Mesenchymal stem cell (in vitro differentiated cells and primary cell): ENCODE results near the gene ANO6.
"Not testable (repeated sequence)": the region's sequence is repeated elsewhere in the genome, so short reads cannot be mapped to it uniquely, and the experiment has no call there.

ENCODE experiments used
- DNase-seq: peaks from one replicate; pipeline ENCODE4 v3.0.0-alpha.2; 2013
- H2AFZ ChIP-seq: one replicate; pipeline ENCODE4 v1.6.1; 2013; ENCODE audit warnings: low read depth, mild to moderate bottlenecking, control low read depth, inconsistent platforms, low read length, moderate library complexity
- H2AK5ac ChIP-seq: 2 replicates; pipeline ENCODE4 v1.6.1; 2013; ENCODE audit warnings: low read length, moderate library complexity, mild to moderate bottlenecking, inconsistent platforms; ENCODE audit not compliant: severe bottlenecking
- H2BK120ac ChIP-seq: one replicate; pipeline ENCODE4 v1.6.1; 2013; ENCODE audit warnings: low read depth, mild to moderate bottlenecking, inconsistent platforms, low read length, moderate library complexity
- H2BK12ac ChIP-seq, 2 experiments: one replicate each; pipeline ENCODE4 v1.6.1; 2013; ENCODE audit warnings: inconsistent platforms in 2 of 2, low read length in 2 of 2, mild to moderate bottlenecking in 2 of 2, moderate library complexity in 2 of 2, control low read depth in 1 of 2
- H2BK15ac ChIP-seq: one replicate; pipeline ENCODE4 v1.6.1; 2013; ENCODE audit warnings: mild to moderate bottlenecking, low read depth, inconsistent platforms; ENCODE audit not compliant: poor library complexity, severe bottlenecking
- H2BK5ac ChIP-seq: 2 replicates; pipeline ENCODE4 v1.6.1; 2013; ENCODE audit warnings: low read depth, mild to moderate bottlenecking, low read length, control low read depth, inconsistent platforms; ENCODE audit not compliant: poor library complexity, severe bottlenecking
- H3K14ac ChIP-seq, 2 experiments: one replicate each; pipeline ENCODE4 v1.6.1; 2013; ENCODE audit warnings: inconsistent platforms in 2 of 2, low read length in 2 of 2, control low read depth in 1 of 2, mild to moderate bottlenecking in 1 of 2, moderate library complexity in 1 of 2
- H3K18ac ChIP-seq, 2 experiments: one replicate each; pipeline ENCODE4 v1.6.1; 2013; ENCODE audit warnings: inconsistent platforms in 2 of 2, low read length in 2 of 2, control low read depth in 1 of 2, low read depth in 1 of 2, mild to moderate bottlenecking in 1 of 2
- H3K23ac ChIP-seq, 2 experiments: one replicate each; pipeline ENCODE4 v1.6.1; 2013; ENCODE audit warnings: inconsistent platforms in 2 of 2, low read length in 2 of 2, mild to moderate bottlenecking in 2 of 2, moderate library complexity in 2 of 2, control low read depth in 1 of 2
- H3K27ac ChIP-seq: 2 replicates; pipeline ENCODE4 v1.5.1; 2013; ENCODE audit warnings: mild to moderate bottlenecking, moderate library complexity, low read length, control low read depth, inconsistent platforms; ENCODE audit not compliant: poor library complexity, severe bottlenecking
- H3K27me3 ChIP-seq, 2 experiments: 2 replicates each; pipeline versions ENCODE4 v1.6.1 to v1.7.0; 2013; ENCODE audit warnings: low read length in 2 of 2, mild to moderate bottlenecking in 2 of 2, moderate library complexity in 2 of 2, control low read depth in 1 of 2, inconsistent platforms in 1 of 2; ENCODE audit not compliant: control insufficient read depth in 1 of 2, insufficient read depth in 1 of 2
- H3K36me3 ChIP-seq, 2 experiments: 2 replicates each; pipeline versions ENCODE4 v1.6.1 to v1.7.0; 2013; ENCODE audit warnings: low read length in 2 of 2, control low read depth in 1 of 2, inconsistent platforms in 1 of 2, low read depth in 1 of 2, mild to moderate bottlenecking in 1 of 2; ENCODE audit not compliant: insufficient read depth in 2 of 2, control insufficient read depth in 1 of 2
- H3K4ac ChIP-seq, 2 experiments: one replicate each; pipeline ENCODE4 v1.6.1; 2013; ENCODE audit warnings: inconsistent platforms in 2 of 2, low read length in 2 of 2, mild to moderate bottlenecking in 2 of 2, moderate library complexity in 2 of 2, control low read depth in 1 of 2, low read depth in 1 of 2
- H3K4me1 ChIP-seq: 2 replicates; pipeline ENCODE4 v1.6.1; 2013; ENCODE audit warnings: low read depth, low read length, control low read depth; ENCODE audit not compliant: control insufficient read depth, insufficient read depth
- H3K4me2 ChIP-seq: 2 replicates; pipeline ENCODE4 v1.6.1; 2013; ENCODE audit warnings: low read length, mild to moderate bottlenecking, inconsistent platforms; ENCODE audit not compliant: poor library complexity, severe bottlenecking
- H3K4me3 ChIP-seq, 2 experiments: 2 replicates each; pipeline versions ENCODE4 v1.5.1 to v1.7.0; 2013; ENCODE audit warnings: low read length in 2 of 2, mild to moderate bottlenecking in 2 of 2, control low read depth in 1 of 2, low read depth in 1 of 2; ENCODE audit not compliant: insufficient read depth in 1 of 2
- H3K79me1 ChIP-seq: replicated peaks from 2 replicates; pipeline ENCODE4 v1.6.1; 2013; ENCODE audit warnings: mild to moderate bottlenecking, control low read depth, low read length, inconsistent platforms; ENCODE audit not compliant: poor library complexity, severe bottlenecking
- H3K9ac ChIP-seq: 2 replicates; pipeline ENCODE4 v1.7.0; 2013; ENCODE audit warnings: mild to moderate bottlenecking, low read length, moderate library complexity
- H3K9me3 ChIP-seq: 2 replicates; pipeline ENCODE4 v1.7.0; 2013; ENCODE audit warnings: mild to moderate bottlenecking, low read length; ENCODE audit not compliant: control insufficient read depth
- H4K8ac ChIP-seq: one replicate; pipeline ENCODE4 v1.6.1; 2013; ENCODE audit warnings: inconsistent platforms, mild to moderate bottlenecking, low read length, moderate library complexity
- H4K91ac ChIP-seq: one replicate; pipeline ENCODE4 v1.6.1; 2013; ENCODE audit warnings: mild to moderate bottlenecking, low read length, inconsistent platforms
- WGBS: methylation state at CpG from one replicate; pipeline ENCODE4 v1.1.7; 2013; ENCODE audit warnings: mixed read lengths; 5-methylcytosine and 5-hydroxymethylcytosine counted together

ANO6 gene

DNA sequence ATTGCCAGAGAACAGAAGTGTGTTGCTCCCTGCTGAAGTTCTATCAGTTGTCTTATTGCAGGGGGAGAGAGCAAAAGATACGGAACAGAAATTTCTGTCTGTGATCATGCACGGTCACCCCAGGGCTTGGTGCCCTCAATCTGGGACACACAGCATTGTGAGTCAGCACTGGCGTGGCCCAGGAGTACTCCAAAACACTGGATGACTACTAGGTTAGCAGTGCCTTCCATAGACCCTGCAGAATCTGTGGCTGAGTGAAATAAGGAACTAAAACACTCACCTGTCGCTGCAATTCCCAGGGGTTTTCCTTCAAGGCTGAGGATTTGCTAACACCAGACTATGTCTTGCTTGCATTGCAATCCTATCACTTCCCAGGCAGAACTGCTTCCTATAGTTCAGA is 165.5 kb downstream of the ANO6 start:
- Histone ChIP-seq H2BK12ac (no peak overlapping the region), H3K4me3 (no peak overlapping the region), H4K8ac (no peak overlapping the region), H2BK15ac (no peak overlapping the region), H3K79me1 (peaks cover under 1% of the 10 kb centered on the region), H2AFZ (no peak overlapping the region), H3K9ac (no peak overlapping the region), H2BK5ac (no peak overlapping the region), H3K27me3 (no peaks in the 10 kb centered on the region), H3K9me3 (no peaks in the 10 kb centered on the region), H3K4me1 (no peaks in the 10 kb centered on the region), H4K91ac (no peak overlapping the region), H3K14ac (no peak overlapping the region), H3K18ac (no peak overlapping the region), H3K27ac (no peak overlapping the region), H3K23ac (no peak overlapping the region), H3K4me2 (no peak overlapping the region), H3K36me3 (peaks cover 8 to 69% of the 10 kb centered on the region in 2 experiments), H2BK120ac (no peak overlapping the region), H2AK5ac (no peak overlapping the region), H3K4ac (no peak overlapping the region)
- no peak for DNase-seq
- WGBS, result 85% methylated on average over 4 of the region's 4 CpGs

DNA sequence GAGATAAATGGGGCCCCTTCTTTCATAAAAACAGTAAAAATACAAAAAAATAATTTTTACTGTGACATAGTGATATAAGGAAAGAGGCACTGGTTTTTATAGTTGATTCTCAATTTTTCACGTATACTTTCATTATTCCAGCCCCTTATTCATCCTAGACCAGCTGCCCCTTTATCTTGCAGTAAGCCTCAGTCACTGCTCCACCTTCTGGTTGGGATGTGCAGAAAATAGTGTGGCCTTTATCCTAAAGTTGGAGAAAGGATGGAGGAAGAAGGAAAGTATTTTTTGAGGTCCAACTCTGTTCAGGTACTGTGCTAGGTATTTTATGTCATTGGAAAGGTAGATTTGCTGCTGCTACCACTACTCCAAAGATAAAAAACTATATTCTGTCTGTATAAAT is 172.7 kb downstream of the ANO6 start:
- peak; percentile 61 for DNase-seq
- Histone ChIP-seq H2BK12ac (no peak overlapping the region), H3K23ac (no peak overlapping the region), H3K4me2 (no peak overlapping the region), H3K27me3 (no peaks in the 10 kb centered on the region), H3K4ac (no peak overlapping the region), H2AK5ac (no peak overlapping the region), H3K18ac (no peak overlapping the region), H3K27ac (no peak overlapping the region), H3K9ac (no peak overlapping the region), H2BK5ac (no peak overlapping the region), H3K79me1 (peaks cover 4% of the 10 kb centered on the region), H4K8ac (no peak overlapping the region), H2AFZ (no peak overlapping the region), H2BK15ac (no peak overlapping the region), H3K4me1 (no peaks in the 10 kb centered on the region), H2BK120ac (no peak overlapping the region), H3K4me3 (no peak overlapping the region), H4K91ac (no peak overlapping the region), H3K9me3 (no peaks in the 10 kb centered on the region), H3K36me3 (peaks cover 20 to 64% of the 10 kb centered on the region in 2 experiments), H3K14ac (no peak overlapping the region)
- no CpG with 5 or more reads among the region's 1 CpG for WGBS

DNA sequence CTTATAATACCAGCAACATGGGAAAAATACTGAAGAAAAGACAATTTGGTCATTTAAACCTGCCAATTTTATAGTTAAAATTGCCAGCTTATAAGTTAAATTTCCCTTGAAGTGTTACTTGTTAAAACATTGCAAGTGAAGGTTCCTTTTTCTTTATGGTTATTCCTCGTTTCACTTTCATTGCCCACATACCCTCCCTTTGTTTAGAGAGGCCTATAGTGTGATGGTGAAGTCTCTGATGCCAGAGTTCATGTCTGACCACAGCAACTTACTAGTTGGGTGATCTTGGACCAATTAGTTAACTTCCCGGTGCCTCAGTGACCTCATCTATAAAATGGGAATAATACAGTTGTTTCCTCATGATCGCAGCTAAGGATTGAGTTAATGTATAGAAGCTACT is 173.5 kb downstream of the ANO6 start:
- WGBS, result 92% methylated on average over 2 of the region's 3 CpGs
- H3K9ac ChIP-seq, result no peak overlapping the region
- no peak for DNase-seq
- H2BK15ac ChIP-seq, result no peak overlapping the region
- no peak overlapping the region for H3K4me3 ChIP-seq
- H3K27me3 ChIP-seq, result no peaks in the 10 kb centered on the region
- H3K27ac ChIP-seq, result no peak overlapping the region
- H3K4me1 ChIP-seq, result no peaks in the 10 kb centered on the region
- no peaks in the 10 kb centered on the region for H3K9me3 ChIP-seq
- H3K4me2 ChIP-seq, result no peak overlapping the region
- peaks cover 4% of the 10 kb centered on the region for H3K79me1 ChIP-seq
- H4K91ac ChIP-seq, result no peak overlapping the region
- no peak overlapping the region for H2BK12ac ChIP-seq
- no peak overlapping the region for H2BK5ac ChIP-seq
- H3K23ac ChIP-seq, result no peak overlapping the region
- no peak overlapping the region for H2BK120ac ChIP-seq
- no peak overlapping the region for H3K18ac ChIP-seq
- H2AFZ ChIP-seq, result no peak overlapping the region
- peaks cover 20 to 56% of the 10 kb centered on the region in 2 experiments for H3K36me3 ChIP-seq
- H4K8ac ChIP-seq, result no peak overlapping the region
- no peak overlapping the region for H3K14ac ChIP-seq
- H3K4ac ChIP-seq, result no peak overlapping the region
- no peak overlapping the region for H2AK5ac ChIP-seq

DNA sequence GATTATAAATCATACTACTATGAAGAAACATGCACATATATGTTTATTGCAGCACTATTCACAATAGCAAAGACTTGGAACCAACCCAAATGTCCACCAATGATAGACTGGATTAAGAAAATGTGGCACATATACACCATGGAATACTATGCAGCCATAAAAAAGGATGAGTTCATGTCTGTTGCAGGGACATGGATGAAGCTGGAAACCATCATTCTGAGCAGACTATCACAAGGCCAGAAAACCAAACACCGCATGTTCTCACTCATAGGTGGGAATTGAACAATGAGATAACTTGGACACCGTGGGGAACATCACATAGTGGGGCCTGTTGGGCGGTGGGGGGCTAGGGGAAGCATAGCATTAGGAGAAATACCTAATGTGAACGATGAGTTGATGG is 181.6 kb downstream of the ANO6 start:
- not testable (repeated sequence) for H3K23ac ChIP-seq, DNase-seq, H4K8ac ChIP-seq, H3K14ac ChIP-seq, H3K4ac ChIP-seq, H3K4me1 ChIP-seq, H2AFZ ChIP-seq, H2BK15ac ChIP-seq, H2BK12ac ChIP-seq, H3K9me3 ChIP-seq, H3K27me3 ChIP-seq, H3K18ac ChIP-seq, H3K4me3 ChIP-seq, H2BK120ac ChIP-seq, H3K79me1 ChIP-seq, H3K4me2 ChIP-seq, H2BK5ac ChIP-seq, H4K91ac ChIP-seq, H3K27ac ChIP-seq, H3K9ac ChIP-seq, H2AK5ac ChIP-seq
- WGBS, result 100% methylated on average over 3 of the region's 4 CpGs
- peaks cover 6 to 38% of the 10 kb centered on the region in 2 experiments for H3K36me3 ChIP-seq
